IMR-90 (cell line): Measurements from ENCODE around the gene LIMS2.

Experiments
- BHLHE40 ChIP-seq: fragments of 150-350 bp; IDR thresholded peaks from 2 replicates; pipeline ENCODE4 v1.6.1; 2016; ENCODE audit warnings: mild to moderate bottlenecking, low read depth, low read length
- CEBPB ChIP-seq: IDR thresholded peaks from 2 replicates; pipeline ENCODE4 v1.6.1; 2012; ENCODE audit warnings: low read depth, low read length, improper control_type of control experiment
- CHD1 ChIP-seq: IDR thresholded peaks from 2 replicates; pipeline ENCODE4 v1.6.1; 2012; ENCODE audit warnings: low read depth, low read length, improper control_type of control experiment
- MAFK ChIP-seq: IDR thresholded peaks from 2 replicates; pipeline ENCODE4 v1.6.1; 2012; ENCODE audit warnings: low read depth, low read length, improper control_type of control experiment
- MXI1 ChIP-seq: IDR thresholded peaks from 2 replicates; pipeline ENCODE4 v1.6.1; 2012; ENCODE audit warnings: low read depth, mild to moderate bottlenecking, low read length, moderate library complexity, borderline replicate concordance
- NFE2L2 ChIP-seq: fragments of 150-350 bp; IDR thresholded peaks from 2 replicates; pipeline ENCODE4 v1.6.1; 2016; ENCODE audit warnings: low read depth, mild to moderate bottlenecking, low read length
- POLR2A ChIP-seq: IDR thresholded peaks from 2 replicates; pipeline ENCODE4 v1.6.1; 2012; ENCODE audit warnings: mild to moderate bottlenecking, low read depth, low read length
- RAD21 ChIP-seq: IDR thresholded peaks from 2 replicates; pipeline ENCODE4 v1.6.1; 2012; ENCODE audit warnings: low read length, improper control_type of control experiment
- RCOR1 ChIP-seq: IDR thresholded peaks from 2 replicates; pipeline ENCODE4 v1.6.1; 2012; ENCODE audit warnings: mild to moderate bottlenecking, low read length, improper control_type of control experiment; ENCODE audit not compliant: insufficient replicate concordance
- RFX5 ChIP-seq: IDR thresholded peaks from 2 replicates; pipeline ENCODE4 v1.8.0; 2012; ENCODE audit warnings: low read depth, mild to moderate bottlenecking, low read length, moderate library complexity
- SMC3 ChIP-seq: fragments of 150-350 bp; IDR thresholded peaks from 2 replicates; pipeline ENCODE4 v1.6.1; 2016; ENCODE audit warnings: low read depth, mild to moderate bottlenecking, antibody characterized with exemption, low read length, moderate library complexity
- TF ChIP-seq, protein P1 (sequence below): conservative IDR thresholded peaks from 2 replicates; pipeline ENCODE4 v1.5.1; 2012; ENCODE audit warnings: mild to moderate bottlenecking, low read depth, low read length, improper control_type of control experiment
- TF ChIP-seq, protein P2 (sequence below): fragments of 150-350 bp; IDR thresholded peaks from 2 replicates; pipeline ENCODE4 v1.6.1; 2017; ENCODE audit warnings: mild to moderate bottlenecking, antibody characterized with exemption, low read length, low read depth

DNA sequence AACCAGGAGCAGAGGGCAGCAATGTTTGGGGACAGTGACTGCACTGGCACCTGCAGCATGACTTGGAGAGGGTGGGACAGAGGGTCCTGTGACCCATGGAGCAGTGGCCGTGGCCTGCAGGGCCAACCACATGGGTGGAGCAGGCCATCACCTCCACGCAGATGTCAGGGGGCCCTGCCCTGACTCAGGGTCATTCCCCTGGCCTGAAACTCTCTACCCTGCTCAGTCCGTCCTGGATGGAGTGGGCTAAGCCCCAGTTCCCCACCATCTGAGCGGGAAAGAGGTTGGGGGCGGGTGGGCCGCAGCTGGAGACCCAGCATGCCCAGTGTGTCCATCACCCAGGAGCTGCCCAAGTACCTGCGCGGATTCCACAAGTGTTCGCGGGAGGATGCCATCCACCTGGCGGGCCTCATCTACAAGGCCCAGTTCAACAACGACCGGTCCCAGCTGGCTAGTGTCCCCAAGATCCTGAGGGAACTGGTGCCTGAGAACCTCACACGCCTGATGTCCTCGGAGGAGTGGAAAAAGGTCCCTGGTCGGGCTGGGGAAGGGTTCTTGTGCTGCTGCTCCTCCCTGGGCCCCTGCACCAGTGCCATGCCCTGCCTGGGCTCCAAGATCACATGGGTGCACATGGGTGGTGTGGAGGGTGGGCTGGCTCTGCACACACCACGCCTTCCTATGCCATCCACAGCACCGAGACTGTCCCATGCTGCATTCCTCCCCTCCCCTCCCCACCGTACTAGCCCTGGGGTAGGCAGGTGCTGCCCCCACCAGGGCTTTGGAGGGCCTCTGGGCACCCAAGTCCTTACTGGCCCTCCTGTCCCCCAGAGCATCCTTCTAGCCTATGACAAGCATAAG lies 39.7 kb downstream of the LIMS2 start:
- TF ChIP-seq, protein P1, sequence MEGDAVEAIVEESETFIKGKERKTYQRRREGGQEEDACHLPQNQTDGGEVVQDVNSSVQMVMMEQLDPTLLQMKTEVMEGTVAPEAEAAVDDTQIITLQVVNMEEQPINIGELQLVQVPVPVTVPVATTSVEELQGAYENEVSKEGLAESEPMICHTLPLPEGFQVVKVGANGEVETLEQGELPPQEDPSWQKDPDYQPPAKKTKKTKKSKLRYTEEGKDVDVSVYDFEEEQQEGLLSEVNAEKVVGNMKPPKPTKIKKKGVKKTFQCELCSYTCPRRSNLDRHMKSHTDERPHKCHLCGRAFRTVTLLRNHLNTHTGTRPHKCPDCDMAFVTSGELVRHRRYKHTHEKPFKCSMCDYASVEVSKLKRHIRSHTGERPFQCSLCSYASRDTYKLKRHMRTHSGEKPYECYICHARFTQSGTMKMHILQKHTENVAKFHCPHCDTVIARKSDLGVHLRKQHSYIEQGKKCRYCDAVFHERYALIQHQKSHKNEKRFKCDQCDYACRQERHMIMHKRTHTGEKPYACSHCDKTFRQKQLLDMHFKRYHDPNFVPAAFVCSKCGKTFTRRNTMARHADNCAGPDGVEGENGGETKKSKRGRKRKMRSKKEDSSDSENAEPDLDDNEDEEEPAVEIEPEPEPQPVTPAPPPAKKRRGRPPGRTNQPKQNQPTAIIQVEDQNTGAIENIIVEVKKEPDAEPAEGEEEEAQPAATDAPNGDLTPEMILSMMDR = no peak
- TF ChIP-seq CEBPB (no peak), SMC3 (no peak), RFX5 (no peak), POLR2A (no peak), CHD1 (no peak), RAD21 (no peak), MAFK (no peak), RCOR1 (no peak), BHLHE40 (no peak), NFE2L2 (no peak), MXI1 (no peak)
- TF ChIP-seq, protein P2, sequence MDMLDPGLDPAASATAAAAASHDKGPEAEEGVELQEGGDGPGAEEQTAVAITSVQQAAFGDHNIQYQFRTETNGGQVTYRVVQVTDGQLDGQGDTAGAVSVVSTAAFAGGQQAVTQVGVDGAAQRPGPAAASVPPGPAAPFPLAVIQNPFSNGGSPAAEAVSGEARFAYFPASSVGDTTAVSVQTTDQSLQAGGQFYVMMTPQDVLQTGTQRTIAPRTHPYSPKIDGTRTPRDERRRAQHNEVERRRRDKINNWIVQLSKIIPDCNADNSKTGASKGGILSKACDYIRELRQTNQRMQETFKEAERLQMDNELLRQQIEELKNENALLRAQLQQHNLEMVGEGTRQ = no peak
